Sigmoid colon (tissue), 7 donors: Measurements from ENCODE around the gene ZIC5. TPM values are rescaled to one million over a fixed set of nuclear protein-coding genes. Genes with fewer than 3 reads are reported as not detected.

Source experiments
- DNase-seq: peaks from one replicate; pipeline ENCODE4 v3.0.0-alpha.2; 2019
- H3K27ac ChIP-seq, 4 donors: fragments of 200-600 bp; sonication (generic); one replicate each; pipeline ENCODE4 v1.5.1; 2016 to 2019; ENCODE audit warnings: mild to moderate bottlenecking in 1 of 4
- H3K27me3 ChIP-seq, 3 donors: fragments of 200-600 bp; sonication (generic); one replicate each; pipeline ENCODE4 v1.5.1; 2019; ENCODE audit warnings: mild to moderate bottlenecking in 1 of 3
- H3K36me3 ChIP-seq, 4 donors: fragments of 200-600 bp; sonication (generic); one replicate each; pipeline ENCODE4 v1.5.1; 2016 to 2019
- H3K4me1 ChIP-seq, 4 donors: fragments of 200-600 bp; sonication (generic); one replicate each; pipeline ENCODE4 v1.5.1; 2017 to 2019
- H3K4me3 ChIP-seq, 4 donors: fragments of 200-600 bp; sonication (generic); one replicate each; pipeline ENCODE4 v1.5.1; 2017 to 2019; ENCODE audit warnings: mild to moderate bottlenecking in 2 of 4, moderate library complexity in 1 of 4
- H3K9me3 ChIP-seq, 4 donors: fragments of 200-600 bp in 3 of 4; sonication (generic) in 3 of 4; one replicate each; pipeline versions ENCODE4 v1.5.1 to v1.6.1; 2013 to 2019
- EP300 ChIP-seq, 4 donors: sonication (generic); formaldehyde crosslinking; IDR thresholded peaks; one replicate each; pipeline ENCODE4 v1.6.1; 2017; ENCODE audit warnings: antibody characterized with exemption in 4 of 4
- POLR2A ChIP-seq, 2 donors: fragments of 450-650 bp; IDR thresholded peaks; one replicate each; pipeline ENCODE4 v1.6.1; 2016; ENCODE audit warnings: antibody characterized with exemption in 2 of 2, mild to moderate bottlenecking in 2 of 2, moderate library complexity in 2 of 2
- POLR2AphosphoS5 ChIP-seq, 4 donors: sonication (generic); formaldehyde crosslinking; IDR thresholded peaks; one replicate each; pipeline ENCODE4 v1.6.1; 2017; ENCODE audit warnings: antibody characterized with exemption in 4 of 4
- WGBS, 2 donors: extraction: QIAGEN DNeasy Blood & Tissue Kit; methylation state at CpG; one replicate each; pipeline ENCODE4 v1.1.7; 2013; 5-methylcytosine and 5-hydroxymethylcytosine counted together
- intact Hi-C: fragments of 100-400 bp; cut with DNase I; formaldehyde crosslinking; loops from one replicate; pipeline ENCODE4 v1.15.1; 2023
- polyA plus RNA-seq, 3 donors: library from polyadenylated mRNA; stranded (reverse); fragments of 200-250 nt; gene quantifications; one replicate each; pipeline ENCODE4 v1.2.3, GENCODE V29; 2013
- total RNA-seq, 4 donors: library from RNA; depleted of rRNA; stranded (reverse); fragments of >200 nt; gene quantifications; one replicate each; pipeline ENCODE4 v1.1.0, GENCODE V29; 2016
- TF ChIP-seq, protein P1 (sequence below), 4 experiments: fragments of 450-650 bp in 3 of 4; fragments of 200-600 bp in 1 of 4; IDR thresholded peaks; one replicate each; pipeline ENCODE4 v1.5.1; 2016 to 2019; ENCODE audit warnings: antibody characterized with exemption in 4 of 4, mild to moderate bottlenecking in 3 of 4, moderate library complexity in 2 of 4
- donor health status: healthy with polysubstance abuse.
- donor health status: Bipolar disorder and iron deficiency.
- donor health status: healthy.

The ZIC5 gene
- total and polyA plus RNA-seq, 7 donors: not detected

- TF ChIP-seq, protein P1, sequence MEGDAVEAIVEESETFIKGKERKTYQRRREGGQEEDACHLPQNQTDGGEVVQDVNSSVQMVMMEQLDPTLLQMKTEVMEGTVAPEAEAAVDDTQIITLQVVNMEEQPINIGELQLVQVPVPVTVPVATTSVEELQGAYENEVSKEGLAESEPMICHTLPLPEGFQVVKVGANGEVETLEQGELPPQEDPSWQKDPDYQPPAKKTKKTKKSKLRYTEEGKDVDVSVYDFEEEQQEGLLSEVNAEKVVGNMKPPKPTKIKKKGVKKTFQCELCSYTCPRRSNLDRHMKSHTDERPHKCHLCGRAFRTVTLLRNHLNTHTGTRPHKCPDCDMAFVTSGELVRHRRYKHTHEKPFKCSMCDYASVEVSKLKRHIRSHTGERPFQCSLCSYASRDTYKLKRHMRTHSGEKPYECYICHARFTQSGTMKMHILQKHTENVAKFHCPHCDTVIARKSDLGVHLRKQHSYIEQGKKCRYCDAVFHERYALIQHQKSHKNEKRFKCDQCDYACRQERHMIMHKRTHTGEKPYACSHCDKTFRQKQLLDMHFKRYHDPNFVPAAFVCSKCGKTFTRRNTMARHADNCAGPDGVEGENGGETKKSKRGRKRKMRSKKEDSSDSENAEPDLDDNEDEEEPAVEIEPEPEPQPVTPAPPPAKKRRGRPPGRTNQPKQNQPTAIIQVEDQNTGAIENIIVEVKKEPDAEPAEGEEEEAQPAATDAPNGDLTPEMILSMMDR (IDR thresholded peaks at IDR 0.05): no peak
- no peak for TF ChIP-seq POLR2A (IDR thresholded peaks at IDR 0.05)
- TF ChIP-seq EP300 (IDR thresholded peaks at IDR 0.05): no peak
- TF ChIP-seq POLR2AphosphoS5 (IDR thresholded peaks at IDR 0.05): peak in 1 of 4 donors; percentile 4
Measured at GRCh38 chr13:99994638-99995020, 23.1 kb upstream of the ZIC5 start.

DNA sequence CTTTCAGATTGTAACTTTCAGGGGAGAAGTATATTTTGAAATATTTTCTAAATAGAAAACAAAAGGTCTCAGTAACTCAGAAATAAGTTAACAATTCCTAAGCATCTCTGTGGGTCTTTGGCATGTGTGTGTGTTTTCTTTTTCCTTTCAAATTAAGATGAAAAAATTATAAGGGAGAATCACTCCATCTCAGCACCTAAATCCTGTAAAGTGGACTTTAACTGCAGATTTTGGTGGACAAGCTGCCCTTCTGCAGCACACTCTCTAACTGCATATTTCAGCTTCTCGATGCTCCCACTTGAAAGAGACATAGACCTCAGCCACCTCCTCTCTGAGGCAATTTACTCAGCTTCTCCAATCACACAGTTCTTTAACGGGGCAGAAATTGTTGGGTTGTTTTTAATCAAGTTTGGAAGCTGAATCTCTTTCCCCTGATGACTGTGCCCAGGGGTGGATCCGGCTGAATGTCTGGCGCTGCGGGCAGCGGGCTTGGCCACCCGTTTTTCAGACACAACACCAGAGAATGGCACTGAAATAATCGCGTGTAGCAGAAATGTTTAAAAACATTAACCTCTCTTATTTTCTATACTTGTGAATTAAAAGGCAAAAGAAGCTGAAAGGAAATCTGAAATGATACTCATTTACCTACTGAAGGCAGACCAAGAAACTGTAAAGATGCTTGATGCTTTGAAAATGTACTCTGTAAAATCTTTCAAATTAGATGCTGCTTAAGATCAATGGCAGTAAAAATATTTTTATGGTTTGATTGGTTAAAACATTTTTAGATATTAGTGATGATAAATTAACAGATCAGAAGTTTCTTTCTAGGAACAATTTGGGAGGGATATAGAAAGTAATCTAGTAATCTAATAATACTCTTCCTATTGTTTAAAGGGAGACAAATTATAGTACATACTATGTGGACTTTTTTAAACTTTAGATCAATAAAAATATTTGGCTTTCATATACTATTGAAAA is 22.4 kb upstream of the ZIC5 start:
- Histone ChIP-seq H3K27me3 (peaks cover 65 to 100% (median 97%) of the 10 kb centered on the region in 3 donors), H3K36me3 (no peaks in the 10 kb centered on the region), H3K4me3 (no peak overlapping the region), H3K4me1 (peaks cover 0 to 27% (median 11%) of the 10 kb centered on the region in 4 donors), H3K27ac (no peak overlapping the region), H3K9me3 (no peaks in the 10 kb centered on the region)
- TF ChIP-seq, protein P1 (IDR thresholded peaks at IDR 0.05): no peak
- TF ChIP-seq POLR2AphosphoS5 (IDR thresholded peaks at IDR 0.05) (no peak), EP300 (IDR thresholded peaks at IDR 0.05) (no peak), POLR2A (IDR thresholded peaks at IDR 0.05) (no peak)
- 10 to 13% methylated on average over 9 of the region's 9 CpGs for WGBS, 2 donors
- DNase-seq: no peak
- intact Hi-C loops: loop anchor here (5.0 to 10.0 kb wide), 2 partner anchors 37 to 389 kb away; partner anchors contain the start of gene CLYBL

More at GRCh38 chr13:99994638-99995020, 23.1 kb upstream of the ZIC5 start:
- no peak overlapping the region for H3K27ac ChIP-seq
- 9 to 28% methylated on average over 1 of the region's 1 CpG for WGBS, 2 donors
- peaks cover 58 to 97% (median 90%) of the 10 kb centered on the region in 3 donors for H3K27me3 ChIP-seq
- no peaks in the 10 kb centered on the region for H3K9me3 ChIP-seq
- H3K4me1 ChIP-seq: peaks cover 0 to 20% (median 9%) of the 10 kb centered on the region in 4 donors
- DNase-seq: no peak
- intact Hi-C loops: loop anchor here (5.0 to 10.0 kb wide), 2 partner anchors 37 to 390 kb away; partner anchors contain the start of gene CLYBL
- H3K4me3 ChIP-seq: no peak overlapping the region
- H3K36me3 ChIP-seq: no peaks in the 10 kb centered on the region

- intact Hi-C loops: loop anchor here (5.0 to 10.0 kb wide), 2 partner anchors 36 to 388 kb away; partner anchors contain the start of gene CLYBL
Measured at GRCh38 chr13:99992949-99993351, 21.4 kb upstream of the ZIC5 start.

DNA sequence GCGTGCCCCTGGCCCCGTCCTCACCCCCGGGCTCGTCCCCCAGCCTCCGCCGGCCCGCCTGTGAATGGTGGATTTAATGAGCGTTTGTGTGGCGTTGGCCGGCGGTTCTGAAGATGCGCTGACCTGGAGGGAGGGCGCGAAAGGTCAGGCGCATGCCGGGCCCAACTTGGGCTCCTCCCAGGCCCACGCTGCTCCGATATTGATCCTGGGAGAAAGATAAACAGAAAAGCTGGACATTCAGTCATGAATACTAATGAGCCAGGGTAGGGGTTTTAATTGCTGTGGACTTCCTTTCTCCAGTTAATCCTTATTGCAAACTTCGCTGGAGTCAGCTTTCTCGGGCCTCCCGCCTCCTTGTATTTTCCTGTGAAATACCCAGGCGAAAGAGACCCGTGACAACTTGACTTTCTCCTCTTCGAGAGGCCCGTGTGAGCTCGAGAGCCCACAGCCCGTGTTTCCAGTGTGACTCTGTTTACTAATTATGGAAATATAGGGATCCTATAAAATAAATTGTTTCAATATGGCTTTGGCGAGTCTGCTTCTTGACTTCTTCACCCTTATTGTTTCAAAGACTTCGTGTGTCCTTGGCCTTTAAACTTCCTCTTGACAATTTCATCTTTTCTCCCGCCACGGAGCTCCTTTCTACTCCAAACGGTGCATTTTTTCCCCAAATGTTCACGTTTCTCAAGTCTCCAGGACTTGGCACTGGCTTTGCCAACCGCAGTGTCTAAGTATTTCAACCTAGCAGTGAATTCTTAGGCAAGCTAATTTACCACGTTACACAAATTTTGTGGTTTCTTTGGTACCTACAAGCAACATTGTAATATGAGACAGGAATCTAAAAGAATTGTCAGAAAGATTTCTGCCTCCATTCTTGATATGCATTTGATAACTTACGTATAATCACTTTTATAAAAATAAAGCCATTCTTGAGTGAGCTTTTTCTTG is 20.5 kb upstream of the ZIC5 start:
- Histone ChIP-seq H3K4me1 (peaks cover 0 to 32% (median 11%) of the 10 kb centered on the region in 4 donors), H3K9me3 (no peaks in the 10 kb centered on the region), H3K36me3 (no peaks in the 10 kb centered on the region), H3K4me3 (no peak overlapping the region), H3K27me3 (peaks cover 73 to 100% (median 99%) of the 10 kb centered on the region in 3 donors), H3K27ac (no peak overlapping the region)
- no peak for DNase-seq
- intact Hi-C loops: loop anchor here (5.0 to 10.0 kb wide), 2 partner anchors 35 to 387 kb away; partner anchors contain the start of gene CLYBL
- 6 to 8% methylated on average over 36 of the region's 36 CpGs for WGBS, 2 donors
- TF ChIP-seq, protein P1 (IDR thresholded peaks at IDR 0.05): no peak
- TF ChIP-seq EP300 (IDR thresholded peaks at IDR 0.05): no peak
- TF ChIP-seq POLR2AphosphoS5 (IDR thresholded peaks at IDR 0.05): no peak
- no peak for TF ChIP-seq POLR2A (IDR thresholded peaks at IDR 0.05)

More at GRCh38 chr13:99992949-99993351, 21.4 kb upstream of the ZIC5 start:
- 0 to 3% methylated on average over 3 of the region's 3 CpGs for WGBS, 2 donors
- TF ChIP-seq POLR2A (IDR thresholded peaks at IDR 0.05) (no peak), POLR2AphosphoS5 (IDR thresholded peaks at IDR 0.05) (no peak), EP300 (IDR thresholded peaks at IDR 0.05) (no peak)
- TF ChIP-seq, protein P1 (IDR thresholded peaks at IDR 0.05): no peak
- H3K27ac ChIP-seq: no peak overlapping the region
- peaks cover 74 to 100% (median 99%) of the 10 kb centered on the region in 3 donors for H3K27me3 ChIP-seq
- H3K4me1 ChIP-seq: peaks cover 0 to 32% (median 11%) of the 10 kb centered on the region in 4 donors
- no peaks in the 10 kb centered on the region for H3K9me3 ChIP-seq
- DNase-seq: no peak
- no peak overlapping the region for H3K4me3 ChIP-seq
- H3K36me3 ChIP-seq: no peaks in the 10 kb centered on the region
